ENCODE results near the gene UVSSA.

Gene UVSSA

GRCh38 chr4:1348746-1349145 lies 1.7 kb downstream of the UVSSA start:
- no peak for DNase-seq (ENCODE audit: low read depth in 3 of 3)

GRCh38 chr4:1349359-1350168 lies 2.6 kb downstream of the UVSSA start:
- DNase-seq (ENCODE audit: low read depth in 3 of 3): no peak

- DNase-seq (ENCODE audit: low read depth in 3 of 3): no peak
Measured at GRCh38 chr4:1350169-1350520, 3.1 kb downstream of the UVSSA start.

- peak; percentile 77 to 89 (median 82) for DNase-seq (ENCODE audit: low read depth in 3 of 3)
Measured at GRCh38 chr4:1351854-1352566, 5.0 kb downstream of the UVSSA start.

- no peak for DNase-seq (ENCODE audit: low read depth in 3 of 3)
Measured at GRCh38 chr4:1352567-1352900, 5.5 kb downstream of the UVSSA start.

GRCh38 chr4:1353186-1354055 lies 6.4 kb downstream of the UVSSA start:
- no peak for DNase-seq (ENCODE audit: low read depth in 3 of 3)

GRCh38 chr4:1354136-1354982 lies 7.4 kb downstream of the UVSSA start:
- DNase-seq (ENCODE audit: low read depth in 3 of 3): no peak

- DNase-seq (ENCODE audit: low read depth in 3 of 3): no peak
Measured at GRCh38 chr4:1354983-1355275, 7.9 kb downstream of the UVSSA start.

GRCh38 chr4:1355378-1355777 lies 8.4 kb downstream of the UVSSA start:
- DNase-seq (ENCODE audit: low read depth in 3 of 3): no peak

GRCh38 chr4:1356181-1356998 lies 9.4 kb downstream of the UVSSA start:
- DNase-seq (ENCODE audit: low read depth in 3 of 3): peak in 2 of 3 experiments; percentile 12 to 46

GRCh38 chr4:1357356-1358248 lies 10.6 kb downstream of the UVSSA start:
- no peak for DNase-seq (ENCODE audit: low read depth in 3 of 3)

- no peak for DNase-seq (ENCODE audit: low read depth in 3 of 3)
Measured at GRCh38 chr4:1358421-1359143, 11.6 kb downstream of the UVSSA start.

GRCh38 chr4:1359144-1359501 lies 12.1 kb downstream of the UVSSA start:
- DNase-seq (ENCODE audit: low read depth in 3 of 3): no peak

GRCh38 chr4:1359976-1360375 lies 13.0 kb downstream of the UVSSA start:
- DNase-seq (ENCODE audit: low read depth in 3 of 3): no peak

GRCh38 chr4:1360423-1361283 lies 13.6 kb downstream of the UVSSA start:
- DNase-seq (ENCODE audit: low read depth in 3 of 3): no peak

GRCh38 chr4:1361431-1361830 lies 14.4 kb downstream of the UVSSA start:
- DNase-seq (ENCODE audit: low read depth in 3 of 3): no peak

GRCh38 chr4:1362046-1362445 lies 15.0 kb downstream of the UVSSA start:
- no peak for DNase-seq (ENCODE audit: low read depth in 3 of 3)

GRCh38 chr4:1362521-1362920 lies 15.5 kb downstream of the UVSSA start:
- DNase-seq (ENCODE audit: low read depth in 3 of 3): no peak
